LNCaP clone FGC (cell line): ENCODE measurements around the gene SCNM1.

Experiments used
- DNase-seq: peaks from one replicate; pipeline ENCODE4 v3.0.0-alpha.2; 2011; ENCODE audit warnings: low read depth
- H3K4me3 ChIP-seq: 2 replicates; pipeline ENCODE4 v1.5.1; 2011; ENCODE audit warnings: mild to moderate bottlenecking, low read depth, low read length, control low read depth
- TF ChIP-seq, protein P1 (sequence below): IDR thresholded peaks from 2 replicates; pipeline ENCODE4 v1.5.1; 2012; ENCODE audit warnings: mild to moderate bottlenecking; ENCODE audit not compliant: control insufficient read depth, insufficient read depth; ENCODE audit errors: extremely low read depth

SCNM1 gene

DNA sequence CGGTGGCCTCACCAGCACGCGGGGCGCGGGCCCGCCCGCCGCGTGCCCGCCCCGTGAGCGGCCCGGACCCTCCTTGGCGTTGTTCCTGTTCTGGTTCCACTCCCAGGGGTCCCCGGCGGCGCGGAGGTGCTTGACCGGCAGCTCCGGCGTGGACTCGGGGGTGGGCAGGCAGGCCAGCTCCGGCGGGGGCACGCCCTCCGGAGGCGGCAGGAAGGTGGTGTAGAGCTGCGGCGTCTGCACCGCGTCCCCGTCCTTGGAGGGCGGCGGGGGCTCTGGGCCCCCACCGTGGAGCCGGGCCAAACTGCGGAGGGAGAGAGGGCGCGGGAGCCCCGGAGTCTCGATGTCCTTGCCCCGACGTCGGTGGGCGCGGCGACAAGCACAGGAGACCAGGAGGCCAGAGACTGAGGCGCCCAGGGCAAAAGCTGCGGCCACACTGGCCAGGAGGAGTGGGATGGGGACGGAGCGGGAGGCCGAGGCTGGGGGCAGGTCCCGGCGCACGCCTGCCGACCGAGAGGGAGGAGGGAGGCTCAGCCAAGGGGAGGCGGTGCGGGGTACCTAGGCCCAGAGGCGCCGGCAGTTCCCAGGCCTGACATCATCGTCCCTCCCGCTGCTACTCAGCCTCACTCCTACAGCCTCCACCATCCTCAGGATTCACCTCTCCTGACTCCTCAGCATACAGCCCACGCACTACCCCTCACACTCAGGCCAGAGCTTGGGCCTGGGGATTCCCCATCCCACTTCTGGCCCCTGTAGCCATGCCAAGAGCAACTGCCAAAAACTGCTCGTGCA lies 32.7 kb upstream of the SCNM1 start:
- TF ChIP-seq, protein P1, sequence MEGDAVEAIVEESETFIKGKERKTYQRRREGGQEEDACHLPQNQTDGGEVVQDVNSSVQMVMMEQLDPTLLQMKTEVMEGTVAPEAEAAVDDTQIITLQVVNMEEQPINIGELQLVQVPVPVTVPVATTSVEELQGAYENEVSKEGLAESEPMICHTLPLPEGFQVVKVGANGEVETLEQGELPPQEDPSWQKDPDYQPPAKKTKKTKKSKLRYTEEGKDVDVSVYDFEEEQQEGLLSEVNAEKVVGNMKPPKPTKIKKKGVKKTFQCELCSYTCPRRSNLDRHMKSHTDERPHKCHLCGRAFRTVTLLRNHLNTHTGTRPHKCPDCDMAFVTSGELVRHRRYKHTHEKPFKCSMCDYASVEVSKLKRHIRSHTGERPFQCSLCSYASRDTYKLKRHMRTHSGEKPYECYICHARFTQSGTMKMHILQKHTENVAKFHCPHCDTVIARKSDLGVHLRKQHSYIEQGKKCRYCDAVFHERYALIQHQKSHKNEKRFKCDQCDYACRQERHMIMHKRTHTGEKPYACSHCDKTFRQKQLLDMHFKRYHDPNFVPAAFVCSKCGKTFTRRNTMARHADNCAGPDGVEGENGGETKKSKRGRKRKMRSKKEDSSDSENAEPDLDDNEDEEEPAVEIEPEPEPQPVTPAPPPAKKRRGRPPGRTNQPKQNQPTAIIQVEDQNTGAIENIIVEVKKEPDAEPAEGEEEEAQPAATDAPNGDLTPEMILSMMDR = no peak
- no peak overlapping the region for H3K4me3 ChIP-seq
- no peak for DNase-seq

DNA sequence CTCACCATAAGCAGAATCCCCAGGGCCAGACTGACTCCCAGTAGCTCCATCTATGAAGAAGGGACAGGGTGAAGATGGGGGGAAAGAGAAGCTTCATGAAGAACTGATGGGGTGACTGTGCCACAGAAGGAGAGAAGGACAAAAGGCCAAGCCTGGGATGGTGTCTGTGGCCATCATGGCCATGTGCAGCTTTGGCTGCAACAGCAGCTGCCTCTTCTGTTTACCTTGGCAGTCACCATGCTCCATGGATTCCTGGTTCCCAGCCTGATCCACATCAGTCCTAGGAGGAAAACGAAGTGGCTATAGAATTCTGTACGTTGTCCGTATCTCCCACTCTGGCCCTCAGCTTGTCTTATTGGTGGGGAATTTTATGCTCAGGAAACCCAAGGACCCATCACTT lies 31.5 kb upstream of the SCNM1 start:
- DNase-seq = peak; percentile 19
- TF ChIP-seq, protein P1 = no peak
- no peak overlapping the region for H3K4me3 ChIP-seq

DNA sequence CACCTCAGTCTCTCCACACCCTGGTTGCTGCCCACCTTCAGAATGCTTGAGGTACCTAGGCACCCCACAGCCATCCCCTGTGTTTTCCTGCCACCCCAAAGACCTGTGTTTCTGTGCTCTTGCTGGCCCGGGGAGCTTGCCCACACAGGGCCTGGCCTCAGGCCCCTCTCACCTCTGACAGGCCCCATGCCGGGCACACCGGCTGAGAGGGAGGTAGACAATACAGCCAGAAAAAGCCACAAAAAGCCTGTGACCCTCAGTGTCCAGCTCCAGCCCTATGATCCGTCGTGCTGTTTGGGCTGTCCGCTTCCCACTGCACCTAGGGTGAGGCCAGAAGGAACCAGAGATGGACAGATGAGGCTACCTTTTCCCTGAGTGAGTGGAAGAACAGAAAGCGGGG lies 31.0 kb upstream of the SCNM1 start:
- H3K4me3 ChIP-seq = no peak overlapping the region
- no peak for DNase-seq
- TF ChIP-seq, protein P1 = no peak

DNA sequence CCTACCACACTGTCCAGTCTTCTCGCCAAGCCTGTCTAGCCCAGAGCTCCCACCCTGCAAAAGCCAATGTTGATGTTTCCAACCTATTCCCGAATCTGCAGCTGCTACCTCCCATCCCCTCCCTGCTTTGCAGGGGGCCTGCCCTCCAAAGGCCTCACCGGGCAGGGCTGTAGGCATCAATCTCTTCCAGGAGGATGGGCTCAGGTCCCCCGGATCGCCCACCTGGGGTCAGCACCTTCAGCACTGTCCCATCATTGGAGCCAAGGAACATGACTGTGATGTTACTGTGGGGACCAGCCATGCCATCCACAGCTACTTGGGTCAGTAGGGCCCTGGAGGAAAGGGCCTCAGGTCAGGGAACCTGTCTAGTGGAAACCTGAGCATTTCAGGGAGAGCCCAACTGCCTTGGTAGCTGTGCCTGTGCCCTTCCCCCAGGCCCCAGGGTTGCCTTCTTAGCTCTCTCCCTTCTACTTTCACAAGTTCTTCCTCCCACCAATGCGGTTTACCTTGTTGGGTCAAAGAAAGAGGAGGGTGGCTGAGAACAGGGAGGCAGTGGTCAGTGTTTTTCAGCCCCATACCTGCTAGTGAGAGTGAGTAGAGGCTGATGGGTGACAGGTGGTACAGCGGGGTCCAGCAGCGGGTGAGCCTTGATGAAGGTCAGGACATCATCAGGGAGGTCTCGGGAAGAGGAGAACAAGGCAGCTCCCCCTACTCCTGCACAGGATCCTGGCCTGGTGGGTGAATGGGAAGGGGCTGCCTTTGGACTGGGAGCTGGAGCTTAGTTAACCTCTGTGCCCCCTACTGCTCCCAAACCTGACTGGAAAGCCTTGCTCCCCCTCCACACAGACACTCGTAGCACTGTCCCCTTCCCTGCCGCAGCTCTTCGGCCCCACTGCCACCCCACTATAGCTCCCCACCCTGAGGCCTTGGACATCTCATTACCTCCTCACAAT lies 30.2 kb upstream of the SCNM1 start:
- TF ChIP-seq, protein P1 = no peak
- no peak overlapping the region for H3K4me3 ChIP-seq
- no peak for DNase-seq

DNA sequence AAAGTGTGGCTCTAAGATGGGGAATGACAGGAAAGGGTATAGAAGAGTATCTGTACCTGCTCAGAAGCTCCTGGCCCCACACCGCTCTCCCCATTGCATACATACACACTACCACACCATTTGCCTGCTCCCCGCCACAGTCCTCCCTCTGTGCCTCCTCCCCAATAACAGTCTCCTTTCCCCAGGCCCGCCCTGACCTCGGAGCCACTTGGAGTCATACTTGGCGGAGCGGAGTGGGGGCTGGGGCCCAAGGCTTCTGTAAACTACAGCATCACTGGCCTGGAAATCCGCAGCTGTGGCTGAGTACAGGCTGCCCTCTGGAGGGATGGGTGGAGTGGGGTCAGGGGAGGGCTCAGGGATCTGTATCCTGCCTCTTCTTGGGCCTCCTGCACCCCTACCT lies 28.2 kb upstream of the SCNM1 start:
- H3K4me3 ChIP-seq = no peak overlapping the region
- DNase-seq = no peak
- TF ChIP-seq, protein P1 = no peak

DNA sequence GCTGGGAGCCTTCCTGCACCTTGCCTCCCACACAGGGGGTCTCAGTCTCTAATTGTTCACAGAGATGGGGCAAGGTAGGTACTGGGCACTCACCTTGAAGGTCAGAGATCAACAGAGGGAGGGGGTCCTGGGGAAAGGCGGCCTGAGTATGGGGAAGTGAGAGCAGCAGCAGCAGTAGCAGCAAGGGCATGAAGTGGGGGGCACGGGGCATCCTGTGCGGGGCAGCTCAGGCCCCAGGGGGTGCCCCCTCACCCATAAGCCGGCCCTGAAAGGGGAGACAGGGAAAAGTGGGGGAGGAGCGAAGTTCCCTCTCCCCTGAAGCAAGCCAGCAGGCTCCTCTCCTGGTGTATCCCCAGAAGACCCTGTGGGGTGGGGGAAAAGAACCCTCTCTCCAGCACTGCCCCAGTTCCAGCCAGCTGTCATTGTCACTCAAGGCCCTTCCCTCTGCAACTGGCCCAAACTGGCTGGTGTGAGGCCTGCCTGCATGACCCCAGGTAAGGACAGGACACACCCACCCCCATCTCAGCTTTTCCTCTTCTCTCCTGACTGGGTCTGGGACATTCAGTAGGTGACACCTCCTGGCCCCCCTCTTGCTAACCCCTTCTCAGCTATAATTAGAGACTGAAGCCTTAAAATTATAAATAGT lies 23.4 kb upstream of the SCNM1 start:
- H3K4me3 ChIP-seq = no peak overlapping the region
- DNase-seq = no peak
- TF ChIP-seq, protein P1 = no peak
